SK-N-SH treated with all-trans-retinoic acid at 6 μM for 48 hours (cell line): ENCODE results near the gene LUZP1.

Source experiments
- ATAC-seq: fragments of 200-7000 bp; cut with Tn5 transposase; 3 replicates; pipeline ENCODE4 v1.9.1; 2020; ENCODE audit warnings: mild to moderate bottlenecking, moderate library complexity
- ARNTL ChIP-seq: fragments of 450-650 bp; formaldehyde crosslinking; IDR thresholded peaks from 2 replicates; pipeline ENCODE4 v1.5.0; 2020; ENCODE audit warnings: low read depth, mild to moderate bottlenecking, moderate library complexity, borderline replicate concordance
- BACH2 ChIP-seq: fragments of 250-450 bp; sonication (Bioruptor Pico); IDR thresholded peaks from 2 replicates; pipeline ENCODE4 v1.9.0; 2021; ENCODE audit warnings: mild to moderate bottlenecking, borderline replicate concordance
- GLIS3 ChIP-seq: fragments of 250-450 bp; sonication (Bioruptor Pico); IDR thresholded peaks from 2 replicates; pipeline ENCODE4 v1.5.0; 2020; ENCODE audit warnings: mild to moderate bottlenecking, moderate library complexity
- PPARA ChIP-seq: fragments of 250-450 bp; sonication (Bioruptor Pico); IDR thresholded peaks from 2 replicates; pipeline ENCODE4 v1.5.0; 2020; ENCODE audit warnings: mild to moderate bottlenecking, borderline replicate concordance
- RARB ChIP-seq: fragments of 250-450 bp; sonication (Bioruptor Pico); IDR thresholded peaks from 2 replicates; pipeline ENCODE4 v1.8.0; 2021; ENCODE audit warnings: mild to moderate bottlenecking, moderate library complexity
- SNAI2 ChIP-seq: fragments of 250-450 bp; sonication (Bioruptor Pico); IDR thresholded peaks from 2 replicates; pipeline ENCODE4 v1.5.0; 2020; ENCODE audit warnings: mild to moderate bottlenecking, moderate library complexity
- TCF4 ChIP-seq: fragments of 250-450 bp; sonication (Bioruptor Pico); IDR thresholded peaks from 2 replicates; pipeline ENCODE4 v1.8.0; 2021; ENCODE audit warnings: mild to moderate bottlenecking, moderate library complexity, borderline replicate concordance
- TOX ChIP-seq: fragments of 250-450 bp; sonication (Bioruptor Pico); IDR thresholded peaks from 2 replicates; pipeline ENCODE4 v1.8.0; 2021; ENCODE audit warnings: mild to moderate bottlenecking, moderate library complexity, borderline replicate concordance
- ZC3H10 ChIP-seq: fragments of 250-450 bp; sonication (Bioruptor Pico); IDR thresholded peaks from 2 replicates; pipeline ENCODE4 v1.5.1; 2021; ENCODE audit warnings: mild to moderate bottlenecking, moderate library complexity
- ZFP3 ChIP-seq: fragments of 250-450 bp; sonication (Bioruptor Pico); IDR thresholded peaks from 2 replicates; pipeline ENCODE4 v1.5.0; 2020; ENCODE audit warnings: mild to moderate bottlenecking, moderate library complexity
- ZFP30 ChIP-seq: fragments of 450-650 bp; formaldehyde crosslinking; IDR thresholded peaks from 2 replicates; pipeline ENCODE4 v1.5.0; 2022; ENCODE audit warnings: mild to moderate bottlenecking, moderate library complexity
- ZNF565 ChIP-seq: fragments of 450-650 bp; formaldehyde crosslinking; conservative IDR thresholded peaks from 2 replicates; pipeline ENCODE4 v1.5.0; 2020; ENCODE audit warnings: low read depth, mild to moderate bottlenecking, moderate library complexity
- ZNF8 ChIP-seq: fragments of 450-650 bp; formaldehyde crosslinking; IDR thresholded peaks from 2 replicates; pipeline ENCODE4 v1.5.0; 2020; ENCODE audit warnings: mild to moderate bottlenecking, moderate library complexity
- TF ChIP-seq, protein P1 (sequence below): fragments of 250-450 bp; sonication (Bioruptor Pico); IDR thresholded peaks from 2 replicates; pipeline ENCODE4 v1.8.0; 2020; ENCODE audit warnings: mild to moderate bottlenecking, moderate library complexity, borderline replicate concordance
- TF ChIP-seq, protein P2 (sequence below): fragments of 250-450 bp; sonication (Bioruptor Pico); IDR thresholded peaks from 2 replicates; pipeline ENCODE4 v1.5.0; 2020; ENCODE audit warnings: mild to moderate bottlenecking, moderate library complexity
- TF ChIP-seq, protein P3 (sequence below): fragments of 250-450 bp; sonication (Bioruptor Pico); IDR thresholded peaks from 2 replicates; pipeline ENCODE4 v1.5.1; 2020; ENCODE audit warnings: low read depth, mild to moderate bottlenecking, moderate library complexity
- TF ChIP-seq, protein P4 (sequence below): fragments of 250-450 bp; sonication (Bioruptor Pico); IDR thresholded peaks from 2 replicates; pipeline ENCODE4 v1.8.0; 2021; ENCODE audit warnings: low read depth, mild to moderate bottlenecking, moderate library complexity, borderline replicate concordance
- TF ChIP-seq, protein P5 (sequence below): fragments of 250-450 bp; sonication (Bioruptor Pico); IDR thresholded peaks from 2 replicates; pipeline ENCODE4 v1.5.1; 2021; ENCODE audit warnings: mild to moderate bottlenecking, moderate library complexity

LUZP1 gene

DNA sequence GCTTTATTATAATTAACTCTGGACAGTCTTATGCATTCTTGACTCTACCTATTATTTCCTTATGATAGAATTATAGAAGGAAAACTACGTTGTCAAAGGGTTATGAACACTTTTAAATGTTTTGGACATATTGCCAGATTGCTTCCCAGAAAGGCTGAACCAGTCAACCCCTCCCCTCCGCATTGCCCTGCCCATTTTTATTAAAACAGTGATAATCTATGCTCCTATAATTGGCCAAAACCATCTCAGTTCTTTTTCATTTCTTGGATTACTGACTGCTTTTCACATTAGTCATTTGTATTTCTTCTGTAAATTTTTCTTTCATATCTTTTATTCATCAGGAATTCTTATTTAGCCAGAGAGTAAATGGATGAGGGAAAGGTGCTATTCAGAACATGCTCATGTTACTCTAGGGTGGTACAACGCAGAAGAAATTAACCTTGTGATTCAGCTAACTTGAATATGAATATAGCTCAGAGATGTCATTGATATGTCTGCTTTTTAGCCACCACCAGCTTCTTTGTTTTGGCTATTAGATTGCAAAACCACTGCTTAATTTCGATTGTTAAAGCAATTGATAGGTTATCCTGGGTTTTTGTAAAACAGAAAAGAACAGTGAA, 117.3 kb downstream of the LUZP1 start (continued):
- no peak for TF ChIP-seq RARB
- TF ChIP-seq SNAI2 (CRISPR knock-in tag): no peak
- TF ChIP-seq, all 23 proteins: peak for 0

DNA sequence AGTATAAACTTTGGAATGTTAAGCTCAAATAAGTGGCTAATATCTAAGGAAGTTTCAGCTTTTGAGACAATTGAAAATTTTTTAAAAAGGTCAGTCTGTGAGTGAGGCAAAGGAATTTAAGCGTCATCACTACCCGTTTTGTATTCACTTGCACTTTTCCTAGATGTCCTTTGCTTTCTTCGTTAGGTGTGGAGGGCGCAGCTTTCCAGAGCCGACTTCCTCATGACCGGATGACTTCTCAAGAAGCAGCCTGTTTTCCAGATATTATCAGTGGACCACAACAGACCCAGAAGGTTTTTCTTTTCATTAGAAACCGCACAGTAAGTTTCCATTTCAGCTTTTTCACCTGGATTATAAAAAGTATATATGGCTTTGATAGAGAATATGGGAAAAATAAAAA, 118.5 kb downstream of the LUZP1 start:
- no peak for ATAC-seq
- TF ChIP-seq, protein P1, sequence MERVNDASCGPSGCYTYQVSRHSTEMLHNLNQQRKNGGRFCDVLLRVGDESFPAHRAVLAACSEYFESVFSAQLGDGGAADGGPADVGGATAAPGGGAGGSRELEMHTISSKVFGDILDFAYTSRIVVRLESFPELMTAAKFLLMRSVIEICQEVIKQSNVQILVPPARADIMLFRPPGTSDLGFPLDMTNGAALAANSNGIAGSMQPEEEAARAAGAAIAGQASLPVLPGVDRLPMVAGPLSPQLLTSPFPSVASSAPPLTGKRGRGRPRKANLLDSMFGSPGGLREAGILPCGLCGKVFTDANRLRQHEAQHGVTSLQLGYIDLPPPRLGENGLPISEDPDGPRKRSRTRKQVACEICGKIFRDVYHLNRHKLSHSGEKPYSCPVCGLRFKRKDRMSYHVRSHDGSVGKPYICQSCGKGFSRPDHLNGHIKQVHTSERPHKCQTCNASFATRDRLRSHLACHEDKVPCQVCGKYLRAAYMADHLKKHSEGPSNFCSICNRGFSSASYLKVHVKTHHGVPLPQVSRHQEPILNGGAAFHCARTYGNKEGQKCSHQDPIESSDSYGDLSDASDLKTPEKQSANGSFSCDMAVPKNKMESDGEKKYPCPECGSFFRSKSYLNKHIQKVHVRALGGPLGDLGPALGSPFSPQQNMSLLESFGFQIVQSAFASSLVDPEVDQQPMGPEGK (CRISPR knock-in tag): no peak
- TF ChIP-seq ZFP3 (CRISPR knock-in tag): no peak
- TF ChIP-seq RARB: no peak
- TF ChIP-seq, protein P2, sequence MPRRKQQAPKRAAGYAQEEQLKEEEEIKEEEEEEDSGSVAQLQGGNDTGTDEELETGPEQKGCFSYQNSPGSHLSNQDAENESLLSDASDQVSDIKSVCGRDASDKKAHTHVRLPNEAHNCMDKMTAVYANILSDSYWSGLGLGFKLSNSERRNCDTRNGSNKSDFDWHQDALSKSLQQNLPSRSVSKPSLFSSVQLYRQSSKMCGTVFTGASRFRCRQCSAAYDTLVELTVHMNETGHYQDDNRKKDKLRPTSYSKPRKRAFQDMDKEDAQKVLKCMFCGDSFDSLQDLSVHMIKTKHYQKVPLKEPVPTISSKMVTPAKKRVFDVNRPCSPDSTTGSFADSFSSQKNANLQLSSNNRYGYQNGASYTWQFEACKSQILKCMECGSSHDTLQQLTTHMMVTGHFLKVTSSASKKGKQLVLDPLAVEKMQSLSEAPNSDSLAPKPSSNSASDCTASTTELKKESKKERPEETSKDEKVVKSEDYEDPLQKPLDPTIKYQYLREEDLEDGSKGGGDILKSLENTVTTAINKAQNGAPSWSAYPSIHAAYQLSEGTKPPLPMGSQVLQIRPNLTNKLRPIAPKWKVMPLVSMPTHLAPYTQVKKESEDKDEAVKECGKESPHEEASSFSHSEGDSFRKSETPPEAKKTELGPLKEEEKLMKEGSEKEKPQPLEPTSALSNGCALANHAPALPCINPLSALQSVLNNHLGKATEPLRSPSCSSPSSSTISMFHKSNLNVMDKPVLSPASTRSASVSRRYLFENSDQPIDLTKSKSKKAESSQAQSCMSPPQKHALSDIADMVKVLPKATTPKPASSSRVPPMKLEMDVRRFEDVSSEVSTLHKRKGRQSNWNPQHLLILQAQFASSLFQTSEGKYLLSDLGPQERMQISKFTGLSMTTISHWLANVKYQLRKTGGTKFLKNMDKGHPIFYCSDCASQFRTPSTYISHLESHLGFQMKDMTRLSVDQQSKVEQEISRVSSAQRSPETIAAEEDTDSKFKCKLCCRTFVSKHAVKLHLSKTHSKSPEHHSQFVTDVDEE (CRISPR knock-in tag): no peak
- no peak for TF ChIP-seq ZNF565 (CRISPR knock-in tag)
- TF ChIP-seq ZNF8 (CRISPR knock-in tag): no peak
- TF ChIP-seq ARNTL: no peak
- TF ChIP-seq TOX (CRISPR knock-in tag): no peak
- TF ChIP-seq, all 23 proteins: peak for 0

DNA sequence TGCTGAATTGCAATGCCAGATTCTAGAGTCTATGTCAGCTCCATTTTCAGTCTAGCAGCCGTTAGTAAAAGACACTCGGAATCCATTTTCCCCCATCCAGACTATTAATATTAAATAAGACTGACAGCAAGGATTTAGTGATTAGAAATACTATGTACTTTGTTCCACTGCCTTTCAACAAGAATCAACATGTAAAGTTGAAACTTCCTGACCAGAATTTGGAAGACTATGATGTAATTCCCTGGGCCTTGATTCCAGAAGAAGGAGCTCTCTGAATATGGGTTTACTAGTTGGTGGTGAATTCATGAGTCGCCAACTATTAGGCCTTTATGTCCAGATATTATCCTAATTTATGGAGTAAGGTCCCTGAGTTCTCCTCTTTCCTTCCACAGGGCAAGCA, 124.6 kb downstream of the LUZP1 start:
- ATAC-seq: no peak
- TF ChIP-seq TCF4: no peak
- TF ChIP-seq, protein P3, sequence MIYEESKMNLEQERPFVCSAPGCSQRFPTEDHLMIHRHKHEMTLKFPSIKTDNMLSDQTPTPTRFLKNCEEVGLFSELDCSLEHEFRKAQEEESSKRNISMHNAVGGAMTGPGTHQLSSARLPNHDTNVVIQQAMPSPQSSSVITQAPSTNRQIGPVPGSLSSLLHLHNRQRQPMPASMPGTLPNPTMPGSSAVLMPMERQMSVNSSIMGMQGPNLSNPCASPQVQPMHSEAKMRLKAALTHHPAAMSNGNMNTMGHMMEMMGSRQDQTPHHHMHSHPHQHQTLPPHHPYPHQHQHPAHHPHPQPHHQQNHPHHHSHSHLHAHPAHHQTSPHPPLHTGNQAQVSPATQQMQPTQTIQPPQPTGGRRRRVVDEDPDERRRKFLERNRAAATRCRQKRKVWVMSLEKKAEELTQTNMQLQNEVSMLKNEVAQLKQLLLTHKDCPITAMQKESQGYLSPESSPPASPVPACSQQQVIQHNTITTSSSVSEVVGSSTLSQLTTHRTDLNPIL (CRISPR knock-in tag): no peak
- no peak for TF ChIP-seq ZFP30
- TF ChIP-seq ZFP3 (CRISPR knock-in tag): no peak
- TF ChIP-seq SNAI2 (CRISPR knock-in tag): no peak
- TF ChIP-seq PPARA: no peak
- TF ChIP-seq GLIS3 (CRISPR knock-in tag): no peak
- TF ChIP-seq, protein P4, sequence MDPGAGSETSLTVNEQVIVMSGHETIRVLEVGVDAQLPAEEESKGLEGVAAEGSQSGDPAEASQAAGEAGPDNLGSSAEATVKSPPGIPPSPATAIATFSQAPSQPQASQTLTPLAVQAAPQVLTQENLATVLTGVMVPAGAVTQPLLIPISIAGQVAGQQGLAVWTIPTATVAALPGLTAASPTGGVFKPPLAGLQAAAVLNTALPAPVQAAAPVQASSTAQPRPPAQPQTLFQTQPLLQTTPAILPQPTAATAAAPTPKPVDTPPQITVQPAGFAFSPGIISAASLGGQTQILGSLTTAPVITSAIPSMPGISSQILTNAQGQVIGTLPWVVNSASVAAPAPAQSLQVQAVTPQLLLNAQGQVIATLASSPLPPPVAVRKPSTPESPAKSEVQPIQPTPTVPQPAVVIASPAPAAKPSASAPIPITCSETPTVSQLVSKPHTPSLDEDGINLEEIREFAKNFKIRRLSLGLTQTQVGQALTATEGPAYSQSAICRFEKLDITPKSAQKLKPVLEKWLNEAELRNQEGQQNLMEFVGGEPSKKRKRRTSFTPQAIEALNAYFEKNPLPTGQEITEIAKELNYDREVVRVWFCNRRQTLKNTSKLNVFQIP (CRISPR knock-in tag): no peak
- no peak for TF ChIP-seq TOX (CRISPR knock-in tag)
- TF ChIP-seq ZNF565 (CRISPR knock-in tag): no peak
- no peak for TF ChIP-seq ZC3H10

DNA sequence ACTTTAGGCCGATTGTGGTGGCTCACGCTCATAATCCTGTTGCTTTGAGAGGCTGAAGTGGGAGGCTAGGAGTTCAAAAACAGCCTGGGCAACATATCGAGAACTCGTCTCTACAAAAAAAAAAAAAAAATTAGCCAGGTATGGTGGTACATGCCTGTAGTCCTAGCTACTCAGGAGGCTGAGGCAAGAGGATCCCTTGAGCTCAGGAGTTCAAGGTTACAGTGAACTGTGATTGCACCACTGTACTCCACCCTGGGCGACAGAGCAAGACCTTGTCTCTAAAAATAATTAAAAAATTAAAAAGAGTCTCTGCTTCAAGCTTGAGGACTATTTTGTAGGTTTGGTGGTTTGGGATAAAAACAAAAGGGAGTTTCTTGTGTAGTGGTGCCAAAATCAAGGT, 128.1 kb downstream of the LUZP1 start:
- ATAC-seq: no peak

More for the DNA sequence above, 128.1 kb downstream of the LUZP1 start:
- TF ChIP-seq, protein P5, sequence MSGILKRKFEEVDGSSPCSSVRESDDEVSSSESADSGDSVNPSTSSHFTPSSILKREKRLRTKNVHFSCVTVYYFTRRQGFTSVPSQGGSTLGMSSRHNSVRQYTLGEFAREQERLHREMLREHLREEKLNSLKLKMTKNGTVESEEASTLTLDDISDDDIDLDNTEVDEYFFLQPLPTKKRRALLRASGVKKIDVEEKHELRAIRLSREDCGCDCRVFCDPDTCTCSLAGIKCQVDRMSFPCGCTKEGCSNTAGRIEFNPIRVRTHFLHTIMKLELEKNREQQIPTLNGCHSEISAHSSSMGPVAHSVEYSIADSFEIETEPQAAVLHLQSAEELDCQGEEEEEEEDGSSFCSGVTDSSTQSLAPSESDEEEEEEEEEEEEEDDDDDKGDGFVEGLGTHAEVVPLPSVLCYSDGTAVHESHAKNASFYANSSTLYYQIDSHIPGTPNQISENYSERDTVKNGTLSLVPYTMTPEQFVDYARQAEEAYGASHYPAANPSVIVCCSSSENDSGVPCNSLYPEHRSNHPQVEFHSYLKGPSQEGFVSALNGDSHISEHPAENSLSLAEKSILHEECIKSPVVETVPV (CRISPR knock-in tag): no peak
- TF ChIP-seq ZFP30: no peak
- no peak for TF ChIP-seq GLIS3 (CRISPR knock-in tag)
- no peak for TF ChIP-seq PPARA
- no peak for TF ChIP-seq BACH2 (CRISPR knock-in tag)
- TF ChIP-seq, protein P3 (CRISPR knock-in tag): no peak
- TF ChIP-seq, protein P1 (CRISPR knock-in tag): no peak
- TF ChIP-seq, protein P4 (CRISPR knock-in tag): no peak
